ENCODE data around the gene TTC6.
"Not testable (repeated sequence)": the region's sequence is repeated elsewhere in the genome, so short reads cannot be mapped to it uniquely, and the experiment has no call there.

TTC6 gene, protein sequence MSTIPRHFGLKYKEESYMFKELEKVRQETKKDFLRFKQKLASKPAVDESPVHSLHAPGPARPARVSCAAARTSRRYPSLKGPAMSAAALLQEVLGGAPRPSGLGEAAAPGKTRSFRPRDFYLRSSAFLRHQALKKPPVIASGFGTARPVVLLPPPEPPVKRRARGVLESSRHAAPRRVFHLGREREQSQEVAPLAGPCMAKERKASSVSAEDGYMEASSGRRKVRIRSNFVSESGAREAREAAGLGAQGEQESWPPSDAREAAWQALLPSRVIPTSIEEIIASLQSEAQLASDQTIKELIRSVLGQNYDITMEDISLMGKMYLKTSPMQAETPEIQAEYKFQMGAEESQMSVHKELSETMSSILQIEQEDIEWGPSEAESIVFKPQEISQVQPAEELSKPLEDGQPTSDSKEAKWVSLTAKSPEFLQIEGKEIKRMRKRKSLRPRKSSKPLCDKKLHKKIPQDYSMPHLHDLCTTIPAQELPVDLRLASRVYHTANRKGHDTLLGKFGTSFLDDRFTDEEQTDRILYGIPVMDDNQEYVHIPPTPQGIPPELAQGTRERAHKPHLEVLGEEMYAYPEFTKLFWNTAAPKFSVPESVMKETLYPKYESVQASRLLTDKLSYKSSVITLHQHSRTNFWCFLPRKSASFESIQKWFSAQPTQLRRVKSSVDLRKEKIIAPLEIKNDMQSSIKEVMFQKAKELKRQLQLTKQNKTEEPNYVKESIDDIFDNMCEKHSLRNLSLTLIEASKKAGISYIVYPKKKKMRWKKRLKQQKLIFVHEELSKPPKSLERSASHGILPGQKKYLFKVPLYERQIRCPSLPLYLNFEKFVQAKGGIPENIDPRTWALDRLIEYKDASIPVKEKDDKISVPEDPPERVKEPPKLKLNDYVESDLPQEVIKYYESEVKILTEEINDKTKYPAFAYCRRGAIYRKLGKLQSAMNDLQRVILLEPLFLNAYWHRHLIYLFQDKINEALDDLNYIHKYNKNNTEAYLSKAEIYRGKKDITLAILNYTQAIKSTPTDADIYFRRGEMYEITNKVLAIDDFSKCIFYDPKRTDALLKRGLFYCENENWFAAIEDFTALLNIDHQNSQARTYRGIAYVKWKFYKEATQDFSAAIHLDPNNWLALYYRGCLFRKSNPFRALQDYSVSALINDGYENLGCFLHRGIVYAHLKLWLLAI (N-terminal part only)

DNA sequence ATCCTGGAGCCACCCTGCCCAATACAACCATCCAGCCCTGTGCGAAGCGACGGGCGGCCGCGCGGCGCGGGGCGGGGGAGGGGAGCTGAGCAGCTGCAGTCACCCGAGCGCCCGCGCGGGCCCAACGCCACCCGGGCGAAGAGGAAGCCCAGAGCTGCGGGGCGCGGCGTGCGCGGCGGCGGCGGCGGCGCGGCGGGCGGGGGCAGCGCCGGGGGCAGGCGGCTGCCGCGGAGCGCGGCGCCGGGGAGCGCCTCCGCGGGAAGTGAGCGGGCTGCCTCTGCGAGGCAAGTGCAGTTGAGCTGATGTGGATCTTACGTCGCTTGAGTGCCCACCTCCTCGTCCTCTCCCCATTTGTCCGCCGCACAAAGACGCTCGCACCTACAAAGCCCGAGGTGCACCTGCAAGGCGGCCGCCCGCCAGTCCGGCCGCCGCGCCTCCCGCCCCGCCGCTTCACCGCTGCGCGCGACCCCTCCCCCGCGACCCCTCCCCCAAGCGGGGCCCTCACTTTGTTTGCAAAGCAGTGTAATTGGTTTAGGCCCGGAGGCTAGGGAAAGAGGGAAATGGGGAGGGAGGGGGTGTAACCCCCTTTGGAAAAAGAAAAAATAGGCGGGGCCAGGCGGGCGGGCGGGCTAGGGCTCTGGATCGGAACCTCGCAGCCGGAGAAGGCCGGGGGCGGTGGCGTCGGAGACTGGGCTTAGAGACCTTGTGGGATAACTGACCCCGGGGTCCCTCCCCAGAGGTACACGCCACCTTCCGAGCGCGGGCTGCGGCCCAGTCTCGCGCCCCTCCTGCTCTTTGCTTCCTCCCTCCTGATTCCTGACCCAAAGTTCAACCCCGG is at the start of gene TTC6, which contains the start of gene FOXA1:
Gene TTC6 (plus strand): TSS at position 659 of the 838 bp plus-strand sequence. CDS start 26,436 bp downstream, outside the sequence.
Gene FOXA1 (minus strand): TSS at position 279 of the 838 bp plus-strand sequence. CDS start 277 bp downstream, at position 2.
- DNase-seq (ENCODE audit: low spot score) = no peak

DNA sequence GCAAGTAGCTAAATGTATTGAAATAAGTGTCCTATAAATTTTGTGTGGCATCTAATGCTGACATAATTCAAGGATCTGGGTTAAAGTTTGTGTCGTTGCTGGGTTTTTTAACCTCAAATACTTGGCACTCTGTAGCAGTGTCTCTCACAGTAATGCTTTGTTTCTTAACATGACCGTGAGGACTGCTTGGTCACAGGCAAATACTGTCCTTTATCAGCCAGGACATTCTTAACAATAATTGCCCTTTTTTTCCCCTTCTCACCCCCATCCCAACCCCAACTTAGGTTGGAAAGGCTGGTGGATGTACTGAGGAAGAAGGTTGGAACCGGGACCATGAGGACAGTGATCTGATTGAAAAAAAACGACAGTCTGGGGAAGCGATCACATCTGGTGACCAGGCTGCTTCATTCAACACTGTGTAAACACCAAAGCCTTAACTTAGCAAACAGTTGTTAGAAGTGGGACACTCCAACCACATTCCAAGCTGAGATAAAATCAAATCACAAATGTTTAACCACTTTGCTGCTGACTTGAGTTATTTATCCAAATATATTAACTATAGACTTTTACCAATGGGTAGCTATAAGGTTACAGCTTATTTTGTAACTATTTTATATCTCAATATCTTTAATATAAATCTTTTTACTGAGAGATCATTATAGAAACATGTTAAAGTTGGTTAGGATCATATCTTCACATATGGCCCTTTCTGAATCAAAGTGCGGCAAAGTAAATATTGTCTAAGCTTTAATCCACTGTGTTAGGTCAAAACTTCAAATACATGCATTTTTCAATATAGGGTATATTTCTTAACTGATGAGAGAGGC is 48.6 kb upstream of the TTC6 start:
- no peak for DNase-seq (ENCODE audit: low spot score)

DNA sequence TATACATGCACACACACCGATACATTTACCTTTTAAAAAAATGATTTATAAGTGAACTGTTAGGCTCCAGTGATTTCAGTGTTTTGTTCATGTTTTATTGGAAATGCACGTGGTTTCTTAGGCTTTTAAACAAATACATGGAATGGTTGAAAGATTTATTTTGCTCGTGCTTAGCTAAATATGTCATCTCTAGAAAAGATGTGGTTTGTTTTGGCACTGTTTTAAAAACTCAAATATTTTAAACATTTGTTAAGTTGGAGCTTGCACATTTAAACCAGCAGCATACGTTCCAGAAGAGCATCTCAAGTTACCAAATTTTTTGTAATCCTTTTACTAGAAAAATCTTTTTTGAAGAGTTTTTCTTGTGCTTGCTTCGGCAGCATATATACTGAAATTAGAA is 44.9 kb upstream of the TTC6 start:
- DNase-seq (ENCODE audit: low spot score) = no peak

DNA sequence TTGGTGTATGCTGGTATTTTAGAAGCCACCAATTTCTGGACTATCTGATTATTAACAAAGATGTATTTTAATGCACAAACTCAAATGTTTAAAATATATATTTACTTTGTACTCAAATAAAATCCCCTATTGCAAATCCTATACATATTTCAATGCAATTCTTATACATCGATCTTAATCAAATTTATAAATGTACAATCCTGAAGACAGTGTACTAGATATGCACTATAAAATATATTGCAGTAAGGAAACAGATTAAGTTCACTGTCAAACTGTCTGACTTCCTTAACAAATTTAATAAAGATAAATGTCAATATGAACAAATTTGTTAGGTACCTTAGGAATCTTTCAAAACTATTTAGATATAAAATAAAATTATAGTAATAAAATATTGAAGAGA is 44.3 kb upstream of the TTC6 start:
- DNase-seq (ENCODE audit: low spot score) = no peak

DNA sequence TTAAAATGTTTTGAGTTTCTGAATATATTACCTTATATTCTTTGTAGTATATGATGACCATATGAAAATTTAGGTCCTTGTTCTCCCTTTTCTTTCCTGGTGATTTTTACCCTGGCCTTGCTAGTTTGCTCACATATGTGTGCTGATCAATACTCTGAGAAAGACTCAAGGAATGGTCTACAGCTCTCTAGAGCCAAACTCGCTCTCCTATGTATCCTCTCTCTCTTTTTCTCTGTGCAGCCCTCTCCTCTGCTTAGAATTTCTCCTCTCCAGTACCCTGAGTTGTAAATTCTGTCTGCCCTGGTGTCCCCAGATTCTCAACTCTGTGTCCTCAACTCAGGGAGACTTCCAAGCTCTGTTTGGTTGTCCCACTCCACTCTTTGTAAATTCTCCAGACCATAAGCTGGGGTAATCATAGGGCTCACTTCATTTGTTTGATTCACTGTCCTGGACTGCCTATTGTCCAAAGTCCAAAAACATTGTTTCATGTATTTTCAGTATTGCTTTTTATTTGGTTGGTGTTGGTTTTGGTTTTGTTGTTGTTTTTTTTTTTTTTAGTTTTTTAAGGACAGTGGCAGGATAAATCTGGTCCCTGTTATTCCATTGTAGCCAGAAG is 41.4 kb upstream of the TTC6 start:
- DNase-seq (ENCODE audit: low spot score) = no peak

DNA sequence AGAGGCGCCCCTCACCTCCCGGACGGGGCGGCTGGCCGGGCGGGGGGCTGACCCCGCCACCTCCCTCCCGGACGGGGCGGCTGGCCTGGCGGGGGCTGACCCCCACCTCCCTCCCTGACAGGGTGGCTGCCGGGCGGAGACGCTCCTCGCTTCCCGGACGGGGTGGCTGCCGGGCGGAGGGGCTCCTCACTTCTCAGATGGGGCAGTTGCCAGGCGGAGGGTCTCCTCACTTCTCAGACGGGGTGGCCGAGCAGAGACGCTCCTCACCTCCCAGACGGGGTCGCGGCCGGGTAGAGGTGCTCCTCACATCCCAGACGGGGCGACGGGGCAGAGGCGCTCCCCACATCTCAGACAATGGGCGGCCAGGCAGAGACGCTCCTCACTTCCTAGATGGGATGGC is 39.8 kb upstream of the TTC6 start:
- not testable (repeated sequence) for DNase-seq (ENCODE audit: low spot score)

DNA sequence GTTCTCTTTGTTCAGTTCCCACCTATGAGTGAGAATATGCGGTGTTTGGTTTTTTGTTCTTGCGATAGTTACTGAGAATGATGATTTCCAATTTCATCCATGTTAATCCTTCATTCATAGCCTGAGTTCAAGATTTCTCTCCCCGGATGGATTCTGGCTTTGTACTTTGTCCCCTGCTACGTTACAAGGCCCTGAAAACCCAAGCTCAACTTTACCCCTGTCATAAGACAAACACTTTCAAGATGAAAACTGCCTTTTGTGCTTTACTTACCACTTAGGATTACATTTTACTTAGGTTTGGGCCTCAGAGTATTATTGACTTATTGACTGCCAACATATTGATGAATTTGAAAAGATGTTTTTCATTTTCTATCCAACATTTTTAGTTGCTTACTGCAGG is 36.7 kb upstream of the TTC6 start:
- no peak for DNase-seq (ENCODE audit: low spot score)

DNA sequence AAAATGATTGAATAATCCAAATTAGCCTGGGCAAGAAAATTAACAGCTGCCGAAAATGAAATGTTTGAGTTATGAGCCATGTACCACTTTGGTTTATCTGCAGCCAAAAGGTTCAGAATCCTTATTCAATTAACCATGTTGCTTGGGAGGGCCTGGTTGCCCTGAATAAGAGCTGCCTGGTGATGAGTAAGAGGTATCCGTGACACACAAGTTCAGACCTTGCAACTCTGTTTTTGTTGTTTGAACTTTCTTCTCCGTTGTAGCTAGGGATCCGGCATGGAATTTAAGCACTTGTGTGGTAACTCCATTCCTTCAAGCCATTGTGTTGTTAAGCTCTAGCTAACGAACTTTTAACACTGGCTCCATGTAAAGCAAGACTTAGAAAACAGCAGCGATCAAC is 36.0 kb upstream of the TTC6 start:
- no peak for DNase-seq (ENCODE audit: low spot score)

DNA sequence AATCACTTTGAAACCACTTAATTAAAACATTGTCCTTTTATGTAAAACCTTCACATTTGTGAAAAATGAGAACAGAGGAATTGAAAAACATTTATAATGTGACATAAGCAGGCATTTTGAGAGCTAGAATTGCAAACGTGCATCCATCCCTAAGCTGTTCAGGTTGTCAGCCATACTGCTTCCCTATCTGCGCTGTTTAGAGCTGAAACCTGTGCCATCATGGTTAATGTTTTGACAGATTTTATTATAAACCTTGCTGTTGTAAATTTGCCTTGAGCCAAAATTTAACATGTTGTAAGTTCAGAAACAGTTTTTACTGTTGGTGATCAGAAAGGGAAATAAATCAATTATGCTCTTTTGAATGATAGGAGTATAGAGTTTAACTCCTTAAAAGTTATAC is 32.2 kb upstream of the TTC6 start:
- no peak for DNase-seq (ENCODE audit: low spot score)

DNA sequence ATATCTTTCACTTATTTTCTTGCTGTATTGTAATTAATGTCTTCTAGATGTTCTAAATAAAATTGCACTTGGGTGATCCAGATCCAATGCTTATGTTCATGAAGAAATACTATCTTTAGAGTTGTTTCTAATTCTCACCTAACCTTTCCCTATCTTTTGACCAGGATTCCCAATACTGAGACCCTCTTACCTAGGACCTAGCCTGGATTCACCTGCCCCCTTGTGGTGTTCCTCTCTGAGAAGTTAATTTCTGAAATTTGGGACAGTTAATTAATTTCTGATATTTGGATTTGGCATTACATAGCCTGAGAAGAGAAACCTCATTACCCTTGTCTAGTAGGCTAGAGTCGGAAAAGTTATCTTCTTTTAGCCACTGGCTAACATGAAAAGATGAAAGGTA is 29.9 kb upstream of the TTC6 start:
- DNase-seq (ENCODE audit: low spot score) = no peak

DNA sequence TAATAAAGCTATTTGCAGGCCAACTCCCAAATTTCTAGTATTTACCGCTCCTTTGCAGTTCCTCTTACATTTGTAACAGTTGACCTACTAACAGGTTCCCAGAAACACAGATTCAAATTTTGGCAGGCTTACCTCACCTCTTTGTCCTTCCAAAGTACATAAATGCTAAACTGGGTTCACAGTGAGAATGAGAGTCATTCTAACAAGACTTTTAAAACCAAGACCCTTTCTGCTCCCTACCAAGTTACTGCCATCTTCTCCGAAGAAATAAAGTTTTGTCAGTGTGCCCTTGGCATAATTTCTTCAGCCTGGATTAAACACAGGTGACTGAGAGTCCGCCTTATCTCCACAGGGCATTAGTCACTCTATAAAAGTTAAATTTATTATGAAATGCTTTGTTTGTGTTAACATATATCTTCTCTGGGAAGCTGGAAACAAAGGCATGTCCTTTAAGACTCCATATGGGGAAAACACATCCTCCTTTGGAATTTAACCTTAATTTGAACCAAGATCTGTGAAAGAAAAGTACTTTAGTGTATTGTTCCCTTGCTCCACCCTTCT is 28.5 kb upstream of the TTC6 start:
- DNase-seq (ENCODE audit: low spot score) = no peak

DNA sequence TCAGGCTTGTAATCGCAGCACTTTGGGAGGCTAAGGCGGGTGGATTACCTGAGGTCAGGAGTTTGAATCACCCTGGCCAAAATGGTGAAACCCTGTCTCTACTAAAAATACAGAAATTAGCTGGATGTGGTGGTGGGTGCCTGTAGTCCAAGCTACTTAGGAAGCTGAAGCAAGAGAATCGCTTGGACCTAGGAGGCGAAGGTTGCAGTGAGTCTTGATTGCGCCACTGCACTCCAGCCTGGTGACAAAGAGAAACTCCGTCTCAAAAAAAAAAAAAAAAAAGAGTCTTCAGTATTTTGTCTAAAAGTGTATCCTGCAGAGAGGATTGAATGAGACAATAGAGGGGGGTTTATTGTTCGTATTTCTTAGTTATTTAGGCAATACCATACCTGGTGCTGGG is 25.7 kb upstream of the TTC6 start:
- no peak for DNase-seq (ENCODE audit: low spot score)

DNA sequence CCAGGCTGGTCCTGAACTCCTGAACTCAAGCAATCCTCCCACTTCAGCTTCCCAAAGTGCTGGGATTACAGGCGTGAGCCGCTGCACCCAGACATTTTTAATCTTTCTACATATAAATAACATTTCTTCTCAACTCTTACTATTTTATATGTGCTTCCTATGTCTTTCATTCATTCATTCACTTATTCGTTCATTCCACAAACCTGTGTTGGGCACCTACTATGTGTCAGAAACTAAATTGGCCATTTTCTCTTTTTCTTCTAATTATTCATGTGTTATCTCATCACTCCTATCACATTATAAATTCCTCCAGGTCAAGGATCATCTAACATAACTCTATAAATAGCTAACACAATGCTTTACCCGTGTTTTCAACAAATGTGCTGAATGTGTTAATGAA is 24.0 kb upstream of the TTC6 start:
- DNase-seq (ENCODE audit: low spot score) = no peak

DNA sequence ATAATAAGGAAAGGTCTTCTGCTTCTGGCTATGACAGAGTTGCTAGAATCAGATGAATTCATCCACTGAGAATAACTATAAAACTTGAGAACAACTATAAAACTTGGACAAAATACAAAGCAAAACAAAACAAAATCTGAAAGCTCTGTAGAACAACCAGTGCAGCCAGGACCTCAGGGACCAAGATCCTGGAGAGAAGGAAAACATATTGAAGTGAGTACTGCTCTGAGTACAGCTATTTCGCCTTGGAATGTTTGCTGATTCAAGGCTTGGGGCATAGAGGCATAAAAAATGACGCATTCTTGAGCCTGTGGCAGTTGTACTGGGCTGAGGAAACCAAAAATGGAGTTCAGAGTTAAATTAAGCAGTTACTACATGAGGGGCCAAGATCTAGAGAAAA is 22.1 kb upstream of the TTC6 start:
- DNase-seq (ENCODE audit: low spot score) = no peak

DNA sequence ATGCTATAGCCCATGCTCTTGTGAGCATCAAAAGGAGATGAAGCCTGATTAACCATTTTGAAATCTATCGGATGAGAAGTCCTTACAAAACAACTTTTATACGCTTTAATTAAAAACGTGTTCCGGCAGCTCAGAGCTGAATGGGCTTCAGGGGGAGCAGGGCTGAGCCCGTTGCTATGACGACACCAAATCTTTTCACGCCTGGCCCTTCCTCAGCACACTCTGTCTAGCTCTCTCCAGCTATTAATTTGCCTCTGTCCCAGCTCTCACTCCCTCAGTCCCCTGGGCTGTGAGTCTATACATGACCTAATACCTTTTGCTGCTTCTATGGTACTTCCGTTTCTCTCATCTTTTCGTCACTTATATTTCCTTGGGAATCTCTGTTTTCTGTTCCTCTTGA is 16.2 kb upstream of the TTC6 start:
- no peak for DNase-seq (ENCODE audit: low spot score)

DNA sequence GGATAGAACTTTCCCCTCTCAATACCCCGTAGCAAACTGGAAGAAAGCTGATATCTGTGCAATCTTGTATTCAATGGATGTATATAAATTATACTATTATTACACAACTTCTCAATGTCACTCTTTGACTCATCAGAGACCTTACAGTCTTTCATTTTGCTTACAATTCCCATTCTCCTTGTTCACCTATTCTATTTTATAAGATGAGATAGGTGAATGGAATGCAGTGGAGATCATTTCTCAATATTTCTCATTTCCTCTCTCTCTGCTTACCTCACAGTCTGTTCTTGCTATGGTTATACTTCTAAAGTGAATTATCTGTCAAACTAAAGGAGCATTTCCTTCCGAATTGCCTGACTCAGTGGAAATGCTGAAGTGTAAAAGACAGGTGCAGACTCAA is 15.3 kb upstream of the TTC6 start:
- DNase-seq (ENCODE audit: low spot score) = no peak

DNA sequence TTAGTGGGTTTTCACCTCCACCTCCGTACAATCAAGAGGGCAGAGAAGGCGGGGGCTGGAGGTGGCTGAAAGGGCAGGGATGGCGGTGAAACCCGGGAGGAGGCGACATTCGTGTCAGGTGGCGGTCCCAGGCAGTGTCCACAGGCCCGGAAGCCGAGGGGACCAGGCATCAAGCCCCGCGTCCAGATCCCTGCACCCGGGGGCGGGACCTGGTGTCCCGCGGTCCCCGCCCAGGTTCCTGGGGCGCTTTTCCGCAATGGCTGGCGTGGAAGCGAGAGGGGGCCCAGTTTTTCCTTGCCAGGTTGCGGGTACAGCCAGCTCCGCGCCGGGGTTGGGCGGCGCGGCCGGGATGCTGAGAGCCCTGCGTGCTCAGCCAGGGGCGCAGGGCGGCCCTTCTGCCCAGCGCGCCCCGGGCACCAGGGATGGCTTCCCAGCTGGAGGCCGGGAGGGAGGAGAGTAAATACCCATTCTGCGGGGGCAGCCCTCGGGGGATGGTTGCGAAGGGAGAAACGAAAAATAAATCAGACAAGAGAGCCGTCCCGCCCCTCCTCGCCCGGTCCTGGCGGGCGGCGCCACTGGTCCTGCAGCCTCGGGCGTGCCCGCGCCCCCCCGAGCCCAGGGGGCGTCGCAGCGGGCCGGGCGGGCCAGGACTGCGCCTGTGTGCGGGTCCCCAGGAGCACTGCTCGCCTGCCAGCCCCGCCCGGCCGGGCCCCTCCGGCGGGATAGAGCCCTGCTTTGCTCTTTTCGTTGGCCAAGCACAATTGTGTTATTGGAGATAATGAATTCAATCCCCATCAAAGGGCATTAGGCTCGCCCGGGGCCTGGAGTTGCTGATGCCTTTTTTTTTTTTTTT is 11.8 kb upstream of the TTC6 start:
- no peak for DNase-seq (ENCODE audit: low spot score)

DNA sequence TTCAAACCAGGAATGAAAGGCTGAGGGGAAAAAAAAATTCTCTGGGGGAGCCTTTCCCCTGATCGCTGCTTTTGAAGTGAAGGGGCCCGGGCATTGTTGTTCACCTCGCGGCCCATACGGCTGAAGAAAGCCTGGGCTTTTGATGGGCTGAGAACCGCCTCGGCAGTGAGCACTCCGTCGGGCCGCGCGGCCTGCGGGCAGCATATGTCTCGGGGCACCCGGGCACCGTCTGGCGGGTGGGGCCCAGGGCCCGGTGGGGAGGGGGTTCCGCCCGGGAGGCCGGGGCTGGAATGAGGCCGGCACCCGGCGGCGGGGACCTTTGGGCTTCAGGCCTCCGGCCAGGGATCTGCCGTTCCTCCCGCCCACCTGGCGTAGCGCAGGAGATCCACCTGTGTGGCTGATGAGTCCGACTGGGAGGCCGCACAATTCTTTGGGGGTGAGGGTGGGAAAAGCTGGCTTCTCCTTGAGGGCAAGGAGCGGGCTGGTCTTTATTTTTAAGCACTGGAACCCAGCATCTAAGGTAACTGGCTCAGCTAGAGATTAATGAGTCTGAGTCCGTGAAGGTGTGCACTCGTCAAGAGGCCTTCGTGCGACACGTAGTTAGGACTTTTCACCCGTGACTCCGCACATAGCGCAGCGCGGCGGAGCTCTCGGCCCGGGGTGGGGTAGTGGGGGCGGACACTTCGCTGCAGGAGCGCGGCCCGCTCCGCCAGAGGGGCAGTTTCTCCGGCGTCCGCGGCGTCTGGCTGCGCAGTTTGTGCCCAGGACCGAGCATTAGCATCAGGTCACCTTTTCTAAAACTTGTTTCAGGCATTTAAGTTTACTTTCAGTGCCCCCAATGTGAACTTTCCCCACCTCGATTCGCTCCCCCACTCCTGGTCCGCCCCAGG is 11.0 kb upstream of the TTC6 start:
- no peak for DNase-seq (ENCODE audit: low spot score)
